Renal cortical epithelial cell (primary cell): ENCODE data around the gene ASPHD1. TPM values are rescaled to one million over a fixed set of nuclear protein-coding genes. Genes with fewer than 3 reads are reported as not detected.

ENCODE experiments used
- DNase-seq: peaks from one replicate; pipeline ENCODE4 v3.0.0-alpha.2; 2011; ENCODE audit warnings: low read depth
- total RNA-seq: library from RNA; depleted of rRNA; stranded (reverse); fragments of >200 nt; gene quantifications from 2 replicates; pipeline ENCODE4 v1.2.3, GENCODE V29; 2014

Gene ASPHD1
- total RNA-seq, 1 donor from 2014 or later = 15.8 TPM

GRCh38 chr16:29943846-29944799, 43.8 kb downstream of the ASPHD1 start:
- peak; percentile 99 for DNase-seq

GRCh38 chr16:29947897-29948296, 47.6 kb downstream of the ASPHD1 start:
- no peak for DNase-seq

GRCh38 chr16:29950806-29951461, 50.6 kb downstream of the ASPHD1 start:
- DNase-seq = no peak

- DNase-seq = no peak
Measured at GRCh38 chr16:29951625-29952365, 51.5 kb downstream of the ASPHD1 start.

Other genes starting within 250 kb of the ASPHD1 start
- gene SPN, start 237.2 kb upstream of the ASPHD1 start, total RNA-seq = 0.05 TPM in 1 of 2 replicates, not detected in the other
- gene QPRT, start 221.3 kb upstream of the ASPHD1 start, total RNA-seq = 119 and 258 TPM in 2 replicates
- gene C16orf54, start 154.5 kb upstream of the ASPHD1 start, total RNA-seq = not detected in 2 replicates
- not detected in 2 replicates for gene ZG16, start 122.2 kb upstream of the ASPHD1 start, total RNA-seq
- 14.0 and 29.5 TPM in 2 replicates for gene KIF22, start 109.7 kb upstream of the ASPHD1 start, total RNA-seq
- 159 and 161 TPM in 2 replicates for gene MAZ, start 94.0 kb upstream of the ASPHD1 start, total RNA-seq
- 0.25 and 0.35 TPM in 2 replicates for gene PRRT2, start 88.3 kb upstream of the ASPHD1 start, total RNA-seq
- gene PAGR1, start 84.3 kb upstream of the ASPHD1 start, total RNA-seq = 17.7 and 19.6 TPM in 2 replicates
- gene MVP, start 80.0 kb upstream of the ASPHD1 start, total RNA-seq = 431 and 491 TPM in 2 replicates
- gene CDIPT, start 37.3 kb upstream of the ASPHD1 start, total RNA-seq = 69.1 and 114 TPM in 2 replicates
- 9.2 and 45.7 TPM in 2 replicates for gene SEZ6L2, start 938 bp upstream of the ASPHD1 start, total RNA-seq
- 12.5 and 13.2 TPM in 2 replicates for gene KCTD13, start 25.7 kb downstream of the ASPHD1 start, total RNA-seq
- 48.9 and 112 TPM in 2 replicates for gene TMEM219, start 61.6 kb downstream of the ASPHD1 start, total RNA-seq
- 52.4 and 80.9 TPM in 2 replicates for gene TAOK2, start 73.4 kb downstream of the ASPHD1 start, total RNA-seq
- 7.8 and 8.2 TPM in 2 replicates for gene HIRIP3, start 95.1 kb downstream of the ASPHD1 start, total RNA-seq
- gene INO80E, start 95.8 kb downstream of the ASPHD1 start, total RNA-seq = 27.7 and 48.1 TPM in 2 replicates
- 0.80 TPM in 1 of 2 replicates, not detected in the other for gene DOC2A, start 110.5 kb downstream of the ASPHD1 start, total RNA-seq
- not detected in 2 replicates for gene C16orf92, start 122.7 kb downstream of the ASPHD1 start, total RNA-seq
- 0.15 TPM in 1 of 2 replicates, not detected in the other for gene TLCD3B, start 130.8 kb downstream of the ASPHD1 start, total RNA-seq
- 525 and 1,258 TPM in 2 replicates for gene ALDOA, start 165.3 kb downstream of the ASPHD1 start, total RNA-seq
- 154 and 293 TPM in 2 replicates for gene PPP4C, start 175.5 kb downstream of the ASPHD1 start, total RNA-seq
- 0.15 TPM in 1 of 2 replicates, not detected in the other for gene TBX6, start 191.4 kb downstream of the ASPHD1 start, total RNA-seq
- 7.6 and 12.9 TPM in 2 replicates for gene YPEL3, start 195.7 kb downstream of the ASPHD1 start, total RNA-seq
- gene GDPD3, start 213.0 kb downstream of the ASPHD1 start, total RNA-seq = 0.15 TPM in 1 of 2 replicates, not detected in the other
- gene MAPK3, start 222.7 kb downstream of the ASPHD1 start, total RNA-seq = 11.6 and 11.9 TPM in 2 replicates